Smooth muscle cell (in vitro differentiated cells): ENCODE results near the gene CHMP1B. TPM values are rescaled to one million over a fixed set of nuclear protein-coding genes. Genes with fewer than 3 reads are reported as not detected.

Source experiments
- DNase-seq: peaks from one replicate; lab custom pipeline; 2025; ENCODE audit not compliant: unreplicated experiment; lab: John Stamatoyannopoulos, UW
- H2AFZ ChIP-seq: fragments of 200-600 bp; sonication (generic); 2 replicates; pipeline ENCODE4 v1.6.0; 2016; ENCODE audit warnings: antibody characterized with exemption, low read depth, mild to moderate bottlenecking
- H3F3A ChIP-seq: fragments of 200-600 bp; sonication (generic); 2 replicates; pipeline ENCODE4 v1.6.0; 2017; ENCODE audit warnings: antibody characterized with exemption, low read depth
- H3K27ac ChIP-seq: fragments of 200-600 bp; sonication (generic); 2 replicates; pipeline ENCODE4 v1.5.1; 2016; ENCODE audit warnings: low read depth, mild to moderate bottlenecking
- H3K27me3 ChIP-seq: fragments of 200-600 bp; sonication (generic); 2 replicates; pipeline ENCODE4 v1.6.1; 2016; ENCODE audit warnings: low read depth, mild to moderate bottlenecking
- H3K36me3 ChIP-seq: fragments of 200-600 bp; sonication (generic); 2 replicates; pipeline ENCODE4 v1.5.1; 2016; ENCODE audit warnings: low read depth
- H3K4me1 ChIP-seq: fragments of 200-600 bp; sonication (generic); 2 replicates; pipeline ENCODE4 v1.5.1; 2016; ENCODE audit warnings: low read depth
- H3K4me2 ChIP-seq: fragments of 200-600 bp; sonication (generic); 2 replicates; pipeline ENCODE4 v1.6.0; 2016; ENCODE audit warnings: mild to moderate bottlenecking
- H3K4me3 ChIP-seq: fragments of 200-600 bp; sonication (generic); 2 replicates; pipeline ENCODE4 v1.5.1; 2016; ENCODE audit warnings: mild to moderate bottlenecking
- H3K79me2 ChIP-seq: fragments of 200-600 bp; sonication (generic); 2 replicates; pipeline ENCODE4 v1.6.0; 2016; ENCODE audit warnings: low read depth, mild to moderate bottlenecking
- H3K9ac ChIP-seq: fragments of 200-600 bp; sonication (generic); 2 replicates; pipeline ENCODE4 v1.6.0; 2016; ENCODE audit warnings: low read depth
- H3K9me3 ChIP-seq: fragments of 200-600 bp; sonication (generic); replicated peaks from 2 replicates; pipeline ENCODE4 v1.5.1; 2016; ENCODE audit warnings: low read depth
- H4K20me1 ChIP-seq: fragments of 200-600 bp; sonication (generic); 2 replicates; pipeline ENCODE4 v1.6.0; 2016; ENCODE audit warnings: low read depth
- WGBS: methylation state at CpG from one replicate; pipeline ENCODE4 v1.1.7; 2016; ENCODE audit warnings: low lambda C conversion rate; 5-methylcytosine and 5-hydroxymethylcytosine counted together
- polyA plus RNA-seq: library from polyadenylated mRNA; unstranded; fragments of >200 nt; fragmentation: Nextera tagmentation; extraction: Ambion mirVana; gene quantifications from 2 replicates; pipeline ENCODE4 v1.2.1, GENCODE V29; 2016
- total RNA-seq: library from RNA; depleted of rRNA; stranded (reverse); fragments of >200 nt; gene quantifications from 2 replicates; pipeline ENCODE4 v1.2.3, GENCODE V29; 2014
- TF ChIP-seq, protein P1 (sequence below): fragments of 200-600 bp; sonication (generic); IDR thresholded peaks from 2 replicates; pipeline ENCODE4 v1.5.1; 2017; ENCODE audit warnings: borderline replicate concordance, mild to moderate bottlenecking, antibody characterized with exemption; ENCODE audit not compliant: insufficient read depth, poor library complexity, severe bottlenecking

The CHMP1B gene
- total and polyA plus RNA-seq, 2 experiments from 2014 or later, result 35.6 to 54.6 TPM

DNA sequence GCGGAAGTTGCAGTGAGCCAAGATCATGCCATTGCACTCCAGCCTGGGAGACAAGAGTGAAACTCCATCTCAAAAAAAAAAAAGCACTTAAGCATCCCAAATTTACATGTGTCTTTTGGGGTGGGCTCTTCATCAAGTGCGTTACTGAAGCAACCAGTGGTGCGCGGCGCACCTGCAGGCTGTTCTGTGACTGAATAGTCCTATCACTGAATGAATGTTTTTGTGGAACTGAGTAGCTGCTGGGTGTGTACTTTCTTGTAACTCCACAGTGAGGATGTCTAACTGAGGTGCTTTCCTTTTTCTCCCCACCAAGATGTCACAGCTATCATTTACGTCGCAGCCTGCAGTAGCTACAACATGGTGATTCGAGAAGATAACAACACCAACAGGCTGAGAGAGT is 17.0 kb downstream of the CHMP1B start:
- Histone ChIP-seq H3K4me3 (no peak overlapping the region), H3K27ac (no peak overlapping the region), H3K4me1 (no peaks in the 10 kb centered on the region), H3K79me2 (no peaks in the 10 kb centered on the region), H4K20me1 (no peaks in the 10 kb centered on the region), H3K9me3 (no peaks in the 10 kb centered on the region), H3K27me3 (no peaks in the 10 kb centered on the region), H3K9ac (no peak overlapping the region), H2AFZ (no peak overlapping the region), H3K4me2 (no peak overlapping the region), H3K36me3 (no peaks in the 10 kb centered on the region), H3F3A (peaks cover 7% of the 10 kb centered on the region)
- DNase-seq, result no peak
- TF ChIP-seq, protein P1, sequence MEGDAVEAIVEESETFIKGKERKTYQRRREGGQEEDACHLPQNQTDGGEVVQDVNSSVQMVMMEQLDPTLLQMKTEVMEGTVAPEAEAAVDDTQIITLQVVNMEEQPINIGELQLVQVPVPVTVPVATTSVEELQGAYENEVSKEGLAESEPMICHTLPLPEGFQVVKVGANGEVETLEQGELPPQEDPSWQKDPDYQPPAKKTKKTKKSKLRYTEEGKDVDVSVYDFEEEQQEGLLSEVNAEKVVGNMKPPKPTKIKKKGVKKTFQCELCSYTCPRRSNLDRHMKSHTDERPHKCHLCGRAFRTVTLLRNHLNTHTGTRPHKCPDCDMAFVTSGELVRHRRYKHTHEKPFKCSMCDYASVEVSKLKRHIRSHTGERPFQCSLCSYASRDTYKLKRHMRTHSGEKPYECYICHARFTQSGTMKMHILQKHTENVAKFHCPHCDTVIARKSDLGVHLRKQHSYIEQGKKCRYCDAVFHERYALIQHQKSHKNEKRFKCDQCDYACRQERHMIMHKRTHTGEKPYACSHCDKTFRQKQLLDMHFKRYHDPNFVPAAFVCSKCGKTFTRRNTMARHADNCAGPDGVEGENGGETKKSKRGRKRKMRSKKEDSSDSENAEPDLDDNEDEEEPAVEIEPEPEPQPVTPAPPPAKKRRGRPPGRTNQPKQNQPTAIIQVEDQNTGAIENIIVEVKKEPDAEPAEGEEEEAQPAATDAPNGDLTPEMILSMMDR, result no peak
- WGBS, result 94% methylated on average over 8 of the region's 8 CpGs

GRCh38 chr18:11871501-11871900 is 20.3 kb downstream of the CHMP1B start:
- no peak overlapping the region for H2AFZ ChIP-seq
- H3K27ac ChIP-seq, result no peak overlapping the region
- no peak overlapping the region for H3K4me3 ChIP-seq
- H3K9ac ChIP-seq, result no peak overlapping the region
- H3K4me2 ChIP-seq, result no peak overlapping the region
- H3F3A ChIP-seq, result peaks cover 7% of the 10 kb centered on the region
- TF ChIP-seq, protein P1, result no peak
- no peaks in the 10 kb centered on the region for H3K9me3 ChIP-seq
- no peaks in the 10 kb centered on the region for H3K4me1 ChIP-seq
- DNase-seq, result no peak
- 55% methylated on average over 5 of the region's 5 CpGs for WGBS
- no peaks in the 10 kb centered on the region for H3K36me3 ChIP-seq
- no peaks in the 10 kb centered on the region for H4K20me1 ChIP-seq
- H3K79me2 ChIP-seq, result no peaks in the 10 kb centered on the region
- H3K27me3 ChIP-seq, result no peaks in the 10 kb centered on the region

- H3K4me1 ChIP-seq, result no peaks in the 10 kb centered on the region
- H3K4me2 ChIP-seq, result no peak overlapping the region
- 91% methylated on average over 13 of the region's 13 CpGs for WGBS
- no peak overlapping the region for H2AFZ ChIP-seq
- H3K36me3 ChIP-seq, result no peaks in the 10 kb centered on the region
- H3K79me2 ChIP-seq, result no peaks in the 10 kb centered on the region
- H4K20me1 ChIP-seq, result no peaks in the 10 kb centered on the region
- no peak overlapping the region for H3K4me3 ChIP-seq
- no peaks in the 10 kb centered on the region for H3K9me3 ChIP-seq
- peaks cover 7% of the 10 kb centered on the region for H3F3A ChIP-seq
- no peaks in the 10 kb centered on the region for H3K27me3 ChIP-seq
- TF ChIP-seq, protein P1, result peak; percentile 11
- no peak overlapping the region for H3K27ac ChIP-seq
- no peak for DNase-seq
- H3K9ac ChIP-seq, result no peak overlapping the region
Observed at GRCh38 chr18:11872479-11873136, 21.4 kb downstream of the CHMP1B start.

- DNase-seq, result no peak
- no peak overlapping the region for H3K9ac ChIP-seq
- TF ChIP-seq, protein P1, result no peak
- H3K4me1 ChIP-seq, result no peaks in the 10 kb centered on the region
- 94% methylated on average over 15 of the region's 15 CpGs for WGBS
- no peak overlapping the region for H3K27ac ChIP-seq
- H3K79me2 ChIP-seq, result no peaks in the 10 kb centered on the region
- H3K27me3 ChIP-seq, result no peaks in the 10 kb centered on the region
- H3K4me3 ChIP-seq, result no peak overlapping the region
- peaks cover 7% of the 10 kb centered on the region for H3F3A ChIP-seq
- no peak overlapping the region for H2AFZ ChIP-seq
- H3K9me3 ChIP-seq, result no peaks in the 10 kb centered on the region
- no peaks in the 10 kb centered on the region for H3K36me3 ChIP-seq
- no peaks in the 10 kb centered on the region for H4K20me1 ChIP-seq
- no peak overlapping the region for H3K4me2 ChIP-seq
Observed at GRCh38 chr18:11873670-11874340, 22.6 kb downstream of the CHMP1B start.
